HG03064 (cell line): ENCODE measurements around the gene DNAH6.

Experiments used
- ATAC-seq: cut with Tn5 transposase; IDR thresholded peaks from one replicate; pipeline ENCODE4 v1.9.1; 2021; ENCODE audit warnings: low read depth; ENCODE audit not compliant: unreplicated experiment

Gene DNAH6

DNA sequence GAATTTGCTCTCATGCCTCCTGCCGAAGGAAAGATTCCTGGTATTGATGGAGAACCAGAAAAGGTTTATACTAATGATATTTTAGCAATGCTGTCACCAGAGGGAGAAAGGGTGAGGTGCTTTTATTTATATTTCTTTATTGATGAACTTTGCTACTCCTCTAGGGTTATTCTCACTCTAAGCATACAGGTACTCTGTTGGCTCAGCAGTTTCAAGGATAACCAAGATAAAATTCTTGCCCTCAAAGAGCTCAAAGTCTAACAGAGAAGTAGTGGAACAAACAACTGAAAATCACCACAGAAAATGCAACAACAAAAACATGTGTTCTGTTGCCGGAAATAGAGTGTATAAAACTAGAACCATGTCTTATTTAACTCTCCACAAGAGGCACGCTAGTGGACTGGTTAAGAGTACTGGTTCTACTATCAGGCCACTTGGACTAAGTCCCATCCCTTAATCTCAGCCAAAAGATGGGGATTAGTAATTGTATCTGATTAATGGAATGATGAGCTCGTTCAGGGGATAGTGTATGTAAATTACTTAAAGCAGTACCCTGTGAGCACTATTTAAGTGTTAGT lies 103.6 kb downstream of the DNAH6 start:
- no peak for ATAC-seq

DNA sequence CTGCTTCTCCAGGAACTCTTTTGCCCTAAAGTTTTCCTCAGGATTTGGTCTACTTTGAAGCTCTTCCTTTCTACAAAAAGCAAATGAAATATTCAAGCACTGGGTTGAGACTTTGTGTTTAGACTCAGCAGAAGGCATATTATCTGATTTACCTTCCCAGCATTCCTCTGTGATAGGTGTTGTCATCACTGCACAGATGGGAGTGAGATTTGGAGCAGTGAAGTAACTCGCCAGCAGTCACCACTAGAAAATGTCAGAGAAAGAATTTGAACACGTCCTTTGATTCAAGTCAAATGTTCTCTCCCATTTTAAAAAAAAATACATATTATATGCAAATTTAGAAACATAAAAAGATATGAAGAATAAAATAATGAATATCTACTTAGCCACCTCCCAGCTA lies 112.2 kb downstream of the DNAH6 start:
- ATAC-seq: no peak

DNA sequence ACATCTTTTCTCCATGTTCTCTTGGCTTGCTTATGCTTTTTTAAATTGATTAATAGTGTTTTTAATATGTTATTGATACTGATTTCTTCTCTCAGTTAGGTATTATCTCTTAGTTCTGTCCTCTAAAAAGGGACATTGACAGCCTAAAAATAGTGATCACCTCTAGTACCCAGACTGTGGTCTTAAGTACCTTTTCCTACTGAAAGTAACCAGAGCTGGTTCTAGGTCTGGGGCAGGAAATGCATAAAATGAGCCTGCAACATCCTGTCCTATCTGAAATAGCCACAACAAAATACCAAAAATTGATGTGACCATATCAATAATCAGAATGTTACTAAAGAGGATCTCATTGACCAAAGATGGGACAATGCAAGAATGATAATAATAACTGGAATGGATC lies 113.3 kb downstream of the DNAH6 start:
- no peak for ATAC-seq

DNA sequence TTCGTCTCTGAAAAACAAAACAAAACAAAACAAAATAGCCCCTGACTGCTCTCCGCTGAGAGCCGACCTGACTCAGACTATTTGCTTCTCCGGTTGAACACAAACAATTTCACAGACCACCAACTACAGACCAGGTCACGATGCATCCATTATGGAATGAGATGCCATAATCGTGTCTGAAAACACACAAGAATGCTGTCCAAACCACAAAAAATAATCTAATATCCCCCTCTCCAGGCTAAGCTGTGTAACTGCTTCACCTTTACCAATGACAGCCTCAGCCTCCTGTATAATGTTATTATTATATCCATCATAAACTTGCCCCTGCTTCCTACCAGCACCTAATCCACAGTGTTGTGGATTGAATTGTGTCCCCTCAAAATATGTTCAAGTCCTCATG lies 114.7 kb downstream of the DNAH6 start:
- no peak for ATAC-seq

DNA sequence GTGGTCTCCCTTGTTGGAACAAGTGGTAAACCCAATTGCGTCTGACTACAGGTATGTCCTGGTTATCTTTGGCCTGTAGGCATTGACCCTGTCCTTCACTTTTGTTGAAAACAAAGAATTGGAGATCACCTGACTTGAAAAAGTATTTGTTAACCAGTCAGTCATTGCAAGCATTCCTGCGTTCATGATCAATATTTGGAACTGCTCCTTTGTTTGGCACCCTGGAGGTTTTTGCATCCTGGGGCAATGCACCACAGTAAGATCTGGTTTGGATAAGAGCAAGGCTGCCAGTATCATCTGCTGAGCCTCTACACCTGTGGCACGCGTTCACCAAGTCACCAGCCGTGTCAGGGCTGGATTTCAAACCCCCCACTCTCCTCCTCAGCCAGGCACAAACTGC lies 115.7 kb downstream of the DNAH6 start:
- ATAC-seq: no peak

DNA sequence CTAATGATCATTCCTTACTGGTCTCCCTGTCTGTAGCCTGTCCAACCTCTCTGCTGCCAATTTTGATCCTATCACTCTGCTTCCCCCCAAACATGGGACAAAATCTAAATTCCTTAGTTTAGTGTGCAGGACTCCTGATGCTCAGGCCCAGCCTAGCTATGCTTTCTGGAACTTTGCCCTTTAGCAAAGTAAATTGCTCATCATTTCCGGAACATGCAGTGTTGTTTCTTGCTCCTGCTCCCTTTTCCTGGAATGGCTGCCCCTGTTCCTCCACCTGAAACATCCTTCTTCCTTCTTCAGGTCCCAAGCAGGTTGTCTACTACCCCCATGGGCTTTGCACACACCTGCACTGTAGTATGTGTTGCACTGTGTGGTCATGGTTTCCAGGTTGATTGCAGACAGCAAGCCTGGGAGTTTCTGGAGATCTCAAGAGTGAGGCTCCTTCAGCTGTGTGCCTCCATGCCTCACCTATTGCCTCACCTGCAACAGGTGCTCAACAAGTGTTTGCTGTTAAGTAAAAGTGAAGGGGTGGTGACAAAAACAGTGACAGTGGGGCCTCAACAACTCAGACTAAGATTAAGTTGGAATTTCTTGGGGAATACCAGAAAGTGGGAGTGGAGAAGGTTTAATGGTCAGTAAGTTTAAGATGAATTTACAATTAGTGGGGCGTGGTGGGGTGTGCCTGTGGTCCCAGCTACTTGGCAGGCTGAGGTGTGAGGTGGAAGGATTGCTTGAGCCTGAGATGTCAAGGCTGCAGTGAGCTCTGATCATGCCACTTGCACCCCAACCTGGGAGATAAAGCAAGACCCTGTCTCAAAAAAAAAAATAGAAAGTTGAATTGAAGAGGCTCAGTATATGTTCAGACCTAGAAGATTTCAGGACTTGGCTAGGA lies 120.0 kb downstream of the DNAH6 start:
- ATAC-seq: no peak

DNA sequence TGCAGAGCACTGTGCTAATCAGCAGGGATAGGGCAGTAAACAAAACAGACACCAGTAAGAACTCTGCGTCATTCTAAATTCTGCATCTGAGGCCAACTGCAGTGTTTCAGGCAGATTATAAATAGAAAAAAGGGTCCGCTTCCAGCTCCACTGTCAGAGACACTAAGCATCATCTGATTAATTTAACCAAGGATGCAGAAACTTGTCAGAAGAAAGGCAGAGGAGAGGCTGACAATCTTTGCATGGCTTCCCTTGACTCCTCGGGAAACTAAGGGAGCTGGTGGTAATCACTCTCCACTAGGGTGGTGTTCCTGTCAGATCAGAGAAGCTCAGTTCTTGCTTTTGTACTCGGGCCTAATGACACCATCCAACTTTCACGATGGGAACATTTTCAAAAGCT lies 123.5 kb downstream of the DNAH6 start:
- no peak for ATAC-seq

DNA sequence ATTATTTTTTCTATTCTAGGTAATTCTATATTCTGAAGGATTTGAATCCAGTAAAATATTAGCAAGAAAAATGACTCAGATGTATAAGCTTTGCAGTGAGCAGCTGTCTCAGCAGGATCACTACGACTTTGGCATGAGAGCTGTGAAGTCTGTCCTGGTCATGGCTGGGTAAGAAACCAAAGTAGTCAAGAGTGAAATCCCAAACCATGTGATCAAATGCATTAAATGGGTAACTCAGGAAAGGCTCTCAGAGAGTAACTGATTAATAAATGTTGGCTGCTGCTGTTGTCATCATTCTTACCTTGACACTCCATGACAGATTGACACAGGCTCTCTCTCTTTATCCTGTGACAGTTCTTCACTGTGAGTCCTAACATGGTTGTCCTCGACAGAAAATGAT lies 124.1 kb downstream of the DNAH6 start:
- ATAC-seq: no peak

DNA sequence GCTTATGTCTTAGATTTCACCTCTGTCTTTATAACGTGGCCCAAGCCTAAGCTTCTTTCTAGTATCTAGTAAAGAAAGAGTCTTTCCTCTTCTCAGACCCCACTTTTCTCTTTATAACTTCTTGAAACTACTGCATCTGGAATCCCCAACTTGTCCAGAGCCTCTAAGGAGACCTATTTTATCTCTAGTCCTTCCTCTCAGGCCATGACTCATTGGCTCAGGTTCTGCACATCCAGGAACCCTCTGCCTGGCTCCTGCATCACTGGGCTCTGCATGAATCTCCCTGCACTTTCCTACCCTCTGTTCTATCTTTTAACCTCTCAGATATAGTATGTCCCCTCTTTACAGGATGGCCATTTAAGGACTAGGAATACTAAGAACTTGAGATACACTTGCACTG lies 124.7 kb downstream of the DNAH6 start:
- no peak for ATAC-seq

DNA sequence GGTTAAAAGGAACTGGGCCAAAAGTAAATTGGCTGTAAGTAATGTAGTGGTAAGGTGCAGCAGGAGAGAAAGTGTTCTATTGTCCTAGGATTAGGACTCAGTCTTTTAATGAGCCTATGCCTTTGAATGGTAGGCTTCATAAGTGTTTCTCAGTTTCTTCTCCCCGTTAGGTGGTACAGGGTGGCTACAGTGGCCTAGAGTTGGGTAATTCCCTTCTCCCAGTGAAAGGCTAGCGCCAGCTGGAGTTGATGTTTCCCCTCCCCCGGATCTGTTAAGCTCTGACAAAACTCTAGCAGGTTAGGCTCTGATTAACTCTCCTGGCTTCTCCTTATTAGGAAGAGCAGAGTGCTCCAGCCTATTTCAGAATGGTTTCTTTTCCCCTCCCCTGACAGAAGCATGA lies 127.7 kb downstream of the DNAH6 start:
- ATAC-seq: no peak

DNA sequence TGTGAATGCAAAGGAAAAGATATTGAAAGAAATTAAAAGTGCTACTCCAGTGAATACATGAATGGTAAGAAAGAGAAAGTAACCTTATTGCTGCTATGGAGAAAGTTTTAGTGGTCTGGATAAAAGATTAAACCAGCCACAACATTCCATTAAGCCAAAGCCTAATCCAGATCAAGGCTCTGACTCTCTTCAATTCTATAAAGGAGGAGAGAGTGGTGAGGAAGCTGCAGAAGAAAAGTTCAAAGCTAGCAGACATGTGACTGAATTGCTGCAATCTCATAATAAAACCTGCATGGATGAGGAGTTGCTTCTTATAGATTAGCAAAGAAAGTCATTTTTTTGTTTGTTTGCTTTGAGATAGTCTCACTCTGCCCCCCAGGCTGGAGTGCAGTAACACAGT lies 130.2 kb downstream of the DNAH6 start:
- ATAC-seq: no peak

DNA sequence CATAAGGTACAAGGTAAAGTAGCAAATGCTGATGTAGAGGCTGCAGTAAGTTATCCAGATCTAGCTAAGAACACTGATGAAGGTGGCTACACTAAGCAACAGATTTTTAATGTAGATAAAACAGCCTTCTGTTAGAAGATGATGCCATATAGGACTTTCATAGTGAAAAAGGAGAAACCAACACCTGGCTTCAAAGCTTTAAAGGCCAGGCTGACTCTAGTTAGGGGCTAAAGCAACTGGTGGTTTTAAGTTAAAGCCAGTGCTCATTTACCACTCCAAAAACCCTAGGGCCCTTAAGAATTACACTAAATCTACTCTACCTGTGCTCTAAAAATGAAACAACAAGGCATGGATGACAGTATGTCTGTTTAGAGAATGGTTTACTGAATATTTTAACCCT lies 131.0 kb downstream of the DNAH6 start:
- no peak for ATAC-seq

DNA sequence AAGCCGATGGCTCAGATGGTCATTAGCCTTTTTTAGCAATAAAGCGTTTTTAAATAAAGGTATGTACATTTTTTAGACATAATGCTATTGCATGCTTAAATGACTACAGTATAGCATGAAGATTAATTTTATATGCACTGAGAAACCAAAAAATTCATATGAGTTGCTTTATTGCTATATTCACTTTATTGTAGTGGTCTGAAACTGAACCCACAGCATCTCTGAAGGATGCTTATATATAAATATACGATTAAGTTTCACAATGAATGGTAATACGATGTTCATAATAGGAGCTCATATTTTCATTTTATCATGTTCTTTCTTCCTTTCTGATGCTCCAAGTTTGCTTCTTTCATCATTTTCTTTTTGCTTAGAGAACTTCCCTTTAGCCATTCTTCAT lies 132.8 kb downstream of the DNAH6 start:
- ATAC-seq: no peak

DNA sequence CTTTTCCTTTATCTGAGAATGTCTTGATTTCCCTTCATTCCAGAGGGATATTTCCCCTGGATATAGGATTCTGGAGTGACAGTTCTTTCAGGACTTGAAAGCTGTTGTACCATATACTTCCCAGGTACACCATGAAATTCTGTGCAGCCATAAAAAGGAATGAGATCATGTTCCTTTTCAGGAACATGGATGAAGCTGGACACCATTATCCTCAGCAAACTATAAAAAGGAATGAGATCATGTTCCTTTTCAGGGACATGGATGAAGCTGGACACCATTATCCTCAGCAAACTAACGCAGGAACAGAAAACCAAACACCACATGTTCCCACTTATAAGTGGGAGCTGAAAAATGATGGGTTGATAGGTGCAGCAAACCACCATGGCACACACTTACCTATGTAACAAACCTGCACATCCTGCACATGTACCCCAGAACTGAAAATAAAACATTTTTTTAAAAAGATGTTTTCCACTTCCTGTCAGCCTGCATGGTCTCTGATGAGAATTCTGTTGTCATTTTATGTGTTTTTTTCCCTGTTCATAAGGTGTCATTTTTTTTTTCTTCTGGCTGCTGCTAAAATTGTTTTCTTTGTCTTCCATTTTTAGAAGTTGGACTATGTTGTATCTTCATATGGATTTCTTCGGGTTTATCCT lies 133.3 kb downstream of the DNAH6 start:
- ATAC-seq: no peak

DNA sequence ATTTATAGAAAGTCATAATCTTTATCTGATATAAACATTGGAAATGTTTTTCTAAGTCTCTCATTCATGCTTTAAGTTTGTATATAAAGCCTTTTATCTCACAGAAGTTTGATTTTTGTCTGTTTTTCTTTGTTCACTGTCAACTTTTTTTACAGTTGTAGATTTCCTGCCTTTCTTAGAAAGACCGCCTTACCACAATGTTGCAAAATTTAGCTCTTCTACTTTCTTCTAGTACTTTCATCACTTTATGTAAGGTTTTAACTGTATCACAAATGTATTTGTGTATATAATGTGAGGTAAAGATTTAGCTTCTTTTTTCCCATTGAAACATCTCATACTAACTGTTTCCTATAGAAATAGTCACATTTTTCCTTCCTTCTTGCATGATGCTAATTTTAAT lies 136.1 kb downstream of the DNAH6 start:
- no peak for ATAC-seq

DNA sequence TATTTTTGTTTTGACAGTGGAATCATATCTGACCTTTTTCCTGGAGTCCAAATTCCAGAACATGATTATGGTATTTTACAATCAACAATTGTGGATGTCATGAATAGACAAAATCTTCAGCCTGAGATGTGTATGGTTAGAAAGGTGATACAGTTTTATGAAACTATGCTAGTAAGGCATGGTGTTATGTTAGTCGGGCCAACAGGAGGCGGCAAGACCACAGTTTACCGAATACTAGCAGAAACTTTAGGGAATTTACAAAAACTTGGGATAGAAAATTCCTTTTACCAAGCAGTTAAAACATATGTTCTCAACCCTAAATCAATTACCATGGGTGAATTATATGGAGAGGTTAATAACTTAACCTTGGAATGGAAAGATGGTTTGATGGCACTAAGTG lies 137.0 kb downstream of the DNAH6 start:
- no peak for ATAC-seq

DNA sequence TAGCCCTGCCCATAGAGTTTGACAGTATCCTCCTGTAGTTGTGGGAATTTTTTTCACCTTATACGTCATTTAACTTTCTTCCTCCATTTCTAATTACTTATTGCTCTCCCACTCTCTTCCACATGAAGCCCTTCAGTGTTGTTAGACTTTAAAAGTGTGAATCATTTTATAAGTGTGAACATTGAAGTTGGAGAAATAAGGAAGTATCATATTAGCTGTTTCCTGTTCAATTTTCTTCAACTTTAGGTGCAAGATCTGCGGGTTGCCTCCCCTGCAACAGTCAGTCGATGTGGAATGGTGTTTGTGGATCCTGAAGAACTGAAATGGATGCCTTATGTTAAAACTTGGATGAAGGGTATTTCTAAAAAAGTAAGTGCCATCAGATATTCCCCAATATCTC lies 138.1 kb downstream of the DNAH6 start:
- ATAC-seq: no peak

DNA sequence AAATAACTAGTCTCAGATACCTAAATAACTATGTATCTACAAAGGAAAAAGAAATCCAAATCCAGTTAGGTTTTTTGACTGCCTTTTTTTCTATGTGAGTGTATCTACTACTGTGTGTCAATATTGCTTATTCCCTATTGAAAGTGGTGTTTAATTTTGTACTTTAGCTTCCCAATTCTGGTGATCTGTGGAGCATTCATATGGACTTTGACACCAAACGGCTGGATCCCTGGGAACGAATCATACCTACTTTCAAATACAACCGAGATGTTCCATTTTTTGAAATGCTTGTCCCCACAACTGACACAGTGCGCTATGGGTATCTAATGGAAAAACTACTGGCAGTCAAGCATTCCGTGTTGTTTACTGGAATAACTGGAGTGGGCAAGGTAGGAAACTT lies 152.8 kb downstream of the DNAH6 start:
- no peak for ATAC-seq

DNA sequence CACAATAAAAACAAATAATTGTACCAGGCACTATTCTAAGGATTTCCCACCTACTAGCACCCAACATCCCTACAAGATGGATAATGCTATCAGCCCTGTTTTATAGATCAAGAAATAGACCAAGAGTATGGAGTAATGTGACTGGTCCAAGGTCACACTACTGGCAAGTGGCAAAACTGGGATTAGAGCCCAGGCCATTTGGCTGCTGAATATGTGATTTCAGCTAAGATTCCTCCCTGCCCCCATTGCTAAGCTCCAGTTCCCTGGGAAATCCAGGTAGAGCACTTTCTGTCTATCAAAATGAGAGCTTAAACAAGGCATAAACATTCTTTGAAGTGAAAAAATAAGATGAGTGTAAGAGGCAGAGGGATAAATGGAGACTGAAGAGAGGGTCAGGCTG lies 157.8 kb downstream of the DNAH6 start:
- ATAC-seq: no peak

DNA sequence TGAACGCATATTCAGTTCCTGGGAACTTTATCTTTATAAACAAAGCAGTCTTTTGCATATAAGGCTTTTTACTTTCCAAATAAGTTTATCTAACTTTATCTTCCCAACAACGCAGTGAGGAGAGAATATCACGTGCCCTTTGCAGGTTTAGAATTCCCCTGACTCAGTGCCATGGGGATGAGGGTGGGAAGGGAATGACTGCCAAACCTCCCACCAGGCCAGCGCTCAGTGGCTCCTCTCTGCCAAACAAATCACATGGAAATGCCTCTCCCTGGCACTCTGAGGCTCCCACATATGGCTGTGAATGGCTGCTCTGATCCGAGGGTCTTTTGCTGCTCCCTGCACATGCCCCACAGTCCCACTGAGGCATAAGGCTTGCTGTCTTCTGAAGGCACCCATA lies 158.3 kb downstream of the DNAH6 start:
- ATAC-seq: no peak

DNA sequence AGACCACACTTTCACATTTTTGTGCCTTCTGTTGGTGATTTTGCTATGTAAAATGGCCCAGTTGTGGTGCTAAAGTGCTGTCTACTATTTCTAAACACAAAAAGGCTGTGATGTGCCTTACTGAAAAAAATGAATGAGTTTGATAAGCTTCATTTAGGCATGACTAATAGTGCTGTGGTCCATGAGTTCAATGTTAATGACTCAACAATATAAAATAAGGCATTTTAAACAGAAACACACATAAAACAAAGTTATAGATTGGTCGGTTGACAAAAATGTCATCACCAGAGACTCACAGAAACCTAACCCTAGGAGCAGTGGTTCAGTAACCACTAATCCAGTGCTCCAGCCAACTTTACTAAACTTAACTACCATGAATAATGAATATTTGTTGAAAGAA lies 160.0 kb downstream of the DNAH6 start:
- ATAC-seq: no peak

DNA sequence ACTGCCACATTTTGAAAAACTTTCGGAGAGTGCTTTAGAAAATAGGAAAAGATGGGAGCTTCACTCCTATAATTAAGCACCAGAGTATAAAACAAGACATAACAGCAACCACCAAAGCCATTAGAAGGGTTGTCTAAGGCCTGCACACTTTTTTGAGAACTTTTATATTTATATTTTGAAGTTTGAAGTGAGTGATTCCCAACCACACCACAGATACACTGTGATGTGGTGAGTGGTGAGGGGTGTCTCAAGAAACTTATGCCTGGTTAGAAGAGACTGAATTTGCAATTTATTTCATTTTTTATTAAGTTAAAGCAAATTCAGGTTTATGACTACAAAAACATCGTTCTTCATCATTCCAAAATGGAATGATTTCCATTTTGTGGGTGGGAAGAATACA lies 161.9 kb downstream of the DNAH6 start:
- no peak for ATAC-seq
